GM15510 (cell line): ENCODE results near the gene PHACTR2.

ENCODE experiments used
- POLR2A ChIP-seq: IDR thresholded peaks from 3 replicates; pipeline ENCODE4 v1.6.1; 2011; ENCODE audit warnings: borderline replicate concordance; ENCODE audit not compliant: insufficient read length; ENCODE audit errors: extremely low read depth

The PHACTR2 gene

GRCh38 chr6:143765422-143766184 is 87.8 kb downstream of the PHACTR2 start:
- TF ChIP-seq POLR2A, result no peak

GRCh38 chr6:143766185-143766553 is 88.4 kb downstream of the PHACTR2 start:
- TF ChIP-seq POLR2A, result no peak

- TF ChIP-seq POLR2A, result no peak
Measured at GRCh38 chr6:143767433-143767832, 89.7 kb downstream of the PHACTR2 start.

DNA sequence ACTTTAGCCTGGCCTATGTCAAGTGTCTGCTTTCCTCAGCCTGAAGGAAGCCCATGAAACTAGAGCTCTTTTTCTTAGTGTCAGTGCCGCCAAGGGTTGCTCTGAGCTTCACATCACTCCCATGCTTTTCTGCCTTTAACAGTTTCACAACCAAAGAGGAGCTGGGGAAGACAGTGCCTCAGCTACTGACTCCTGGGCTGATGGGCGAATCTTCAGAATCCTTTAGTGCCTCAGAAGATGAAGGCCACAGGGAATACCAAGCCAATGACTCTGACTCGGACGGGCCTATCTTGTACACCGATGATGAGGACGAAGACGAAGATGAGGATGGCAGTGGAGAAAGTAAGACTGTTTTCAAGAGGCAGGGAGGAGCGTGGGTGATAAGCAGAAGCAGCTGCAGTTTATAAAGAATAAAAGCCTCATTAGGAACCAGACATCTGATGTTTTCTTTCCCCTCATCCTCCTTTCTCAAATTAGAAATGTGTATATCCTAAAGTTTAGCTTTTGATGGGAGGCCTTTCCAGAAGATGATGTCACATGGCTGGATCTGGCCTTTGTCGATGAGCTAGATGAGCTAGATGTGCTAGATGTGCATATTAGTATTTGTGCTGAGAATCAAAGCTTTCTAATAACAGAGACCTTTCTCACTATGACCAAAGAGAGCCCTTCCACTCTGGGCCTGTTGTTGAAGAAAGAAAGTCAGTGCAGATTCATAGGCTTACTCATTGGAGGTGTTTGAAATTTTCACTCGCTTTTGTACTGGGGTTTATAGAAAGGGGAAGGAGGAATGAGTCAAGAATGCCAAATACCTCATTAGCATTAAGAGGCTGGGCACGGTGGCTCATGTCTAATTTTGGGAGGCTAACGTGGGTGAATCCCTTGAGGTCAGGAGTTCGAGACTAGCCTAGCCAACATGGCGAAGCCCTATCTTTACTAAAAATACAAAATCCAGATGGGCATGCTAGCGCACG is 94.6 kb downstream of the PHACTR2 start:
- TF ChIP-seq POLR2A, result no peak

GRCh38 chr6:143773506-143774150 is 95.9 kb downstream of the PHACTR2 start:
- no peak for TF ChIP-seq POLR2A

DNA sequence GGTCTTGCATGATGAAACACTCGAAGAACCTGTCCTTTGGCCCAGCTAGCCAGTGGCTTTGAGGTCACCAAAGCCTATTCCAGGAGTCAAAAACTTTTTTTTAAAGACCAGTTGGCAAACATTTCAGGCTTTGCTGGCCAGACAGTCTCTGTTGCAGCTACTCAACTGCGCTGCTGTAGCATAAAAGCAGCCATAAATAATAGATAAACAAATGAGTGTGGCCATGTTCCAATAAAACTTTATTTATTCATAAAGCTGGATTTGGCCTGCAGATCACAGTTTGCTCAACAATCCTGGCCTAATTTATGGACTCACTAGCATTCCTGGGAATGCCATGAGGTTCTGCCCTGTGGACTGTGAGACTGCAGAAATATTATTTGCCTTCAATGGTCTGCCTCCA is 96.6 kb downstream of the PHACTR2 start:
- TF ChIP-seq POLR2A, result no peak

- no peak for TF ChIP-seq POLR2A
Measured at GRCh38 chr6:143775336-143775735, 97.6 kb downstream of the PHACTR2 start.

- TF ChIP-seq POLR2A, result no peak
Measured at GRCh38 chr6:143778926-143779325, 101.2 kb downstream of the PHACTR2 start.

- TF ChIP-seq POLR2A, result no peak
Measured at GRCh38 chr6:143782481-143782880, 104.7 kb downstream of the PHACTR2 start.

- no peak for TF ChIP-seq POLR2A
Measured at GRCh38 chr6:143783077-143783476, 105.3 kb downstream of the PHACTR2 start.

DNA sequence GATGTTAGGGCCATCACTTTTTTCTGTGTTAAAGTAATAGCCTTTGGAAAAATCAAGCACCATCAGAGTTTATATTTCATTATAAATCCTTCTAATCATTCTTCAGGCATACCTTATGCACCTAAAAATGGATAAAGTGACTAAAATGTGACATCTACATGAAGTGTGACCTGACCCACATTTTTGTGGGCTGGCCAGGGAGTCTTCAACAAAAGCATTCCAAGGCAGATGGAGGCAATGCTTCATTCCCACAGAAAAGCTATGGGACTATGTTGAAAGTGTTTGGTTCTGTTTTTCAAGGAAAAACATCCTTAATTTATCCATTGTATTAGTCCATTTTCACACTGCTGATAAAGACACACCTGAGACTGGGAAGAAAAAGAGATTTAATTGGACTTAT is 106.6 kb downstream of the PHACTR2 start:
- TF ChIP-seq POLR2A, result no peak

DNA sequence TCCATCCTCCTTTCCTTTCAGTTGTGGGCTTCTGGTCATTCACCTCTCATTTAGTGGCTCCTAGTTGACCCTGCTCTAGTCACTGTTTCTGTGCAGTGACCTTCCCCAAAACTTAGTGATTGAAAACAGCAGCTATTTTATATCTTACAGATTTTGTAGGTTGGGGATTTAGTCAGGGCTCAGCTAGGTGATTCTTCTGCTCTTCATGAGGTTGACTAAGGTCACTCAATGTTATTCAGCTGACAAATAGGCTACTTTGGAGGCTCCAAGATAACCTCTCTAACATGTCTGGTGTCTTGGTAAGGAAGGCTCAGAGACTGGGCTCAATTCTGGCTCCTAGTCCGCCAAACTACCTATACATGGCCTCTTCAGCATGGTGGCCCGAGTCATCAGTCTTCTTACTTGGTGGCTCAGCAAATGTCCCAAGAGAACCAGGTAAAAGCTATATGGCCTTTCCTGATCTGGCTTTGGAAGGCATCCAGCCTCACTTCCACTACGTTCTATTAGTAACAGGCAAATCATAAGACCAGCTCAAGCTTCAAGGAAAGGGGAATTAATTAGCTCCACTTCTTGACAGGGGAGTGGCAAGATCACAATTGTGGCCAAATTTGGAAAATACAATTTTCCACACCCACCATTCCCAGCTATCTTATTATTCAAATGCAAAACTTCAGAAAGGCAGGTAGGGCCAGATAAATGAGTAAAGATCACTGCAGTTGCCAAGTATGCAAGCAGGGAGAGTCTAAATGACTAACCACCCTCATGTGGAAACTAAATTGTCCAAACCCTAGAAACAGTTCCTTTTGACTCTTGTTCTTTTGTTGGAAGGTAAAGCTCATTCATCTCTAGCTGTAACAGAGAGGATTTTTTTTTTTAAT is 114.9 kb downstream of the PHACTR2 start:
- TF ChIP-seq POLR2A, result no peak

GRCh38 chr6:143793280-143793619 is 115.5 kb downstream of the PHACTR2 start:
- TF ChIP-seq POLR2A, result no peak

DNA sequence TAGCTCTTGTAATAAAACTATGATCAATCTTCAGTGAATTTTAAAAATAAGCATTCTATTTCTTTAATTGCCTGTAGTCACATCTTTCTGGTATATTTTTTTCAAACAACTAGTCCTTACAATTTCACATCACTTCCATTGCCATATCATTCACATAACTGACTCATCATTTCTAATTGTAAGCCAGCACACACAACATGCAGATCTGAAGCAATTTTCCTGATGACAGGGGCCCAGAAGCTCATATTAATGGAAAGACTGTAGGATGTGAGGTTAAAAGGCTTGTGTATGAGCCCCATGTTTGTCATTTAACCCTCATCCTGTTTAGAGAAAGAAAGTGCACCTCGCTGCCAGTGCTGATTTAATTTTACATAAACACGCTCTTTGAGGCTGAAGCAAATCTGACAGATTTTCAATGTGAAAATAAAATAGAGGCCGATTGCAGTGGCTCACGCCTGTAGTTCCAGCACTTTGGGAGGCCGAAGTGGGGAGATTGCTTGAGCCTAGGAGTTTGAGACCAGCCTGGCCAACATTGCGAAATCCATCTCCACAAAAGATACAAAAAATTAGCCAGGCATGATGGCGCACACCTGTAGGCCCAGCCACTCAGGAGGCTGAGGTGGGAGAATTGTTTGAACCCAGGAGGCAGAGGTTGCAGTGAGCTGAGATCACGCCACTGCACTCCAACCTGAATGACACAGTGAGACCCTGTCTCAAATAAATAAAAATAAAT is 125.2 kb downstream of the PHACTR2 start:
- TF ChIP-seq POLR2A, result no peak
